ENCODE data around the gene SPCS1. TPM values are rescaled to one million over a fixed set of nuclear protein-coding genes. Genes with fewer than 3 reads are reported as not detected.
"Not testable (repeated sequence)": the region's sequence is repeated elsewhere in the genome, so short reads cannot be mapped to it uniquely, and the experiment has no call there.

SPCS1 gene
- polyA plus RNA-seq, result 100 to 1,000 TPM; 261 to 411 (median 304) TPM

DNA sequence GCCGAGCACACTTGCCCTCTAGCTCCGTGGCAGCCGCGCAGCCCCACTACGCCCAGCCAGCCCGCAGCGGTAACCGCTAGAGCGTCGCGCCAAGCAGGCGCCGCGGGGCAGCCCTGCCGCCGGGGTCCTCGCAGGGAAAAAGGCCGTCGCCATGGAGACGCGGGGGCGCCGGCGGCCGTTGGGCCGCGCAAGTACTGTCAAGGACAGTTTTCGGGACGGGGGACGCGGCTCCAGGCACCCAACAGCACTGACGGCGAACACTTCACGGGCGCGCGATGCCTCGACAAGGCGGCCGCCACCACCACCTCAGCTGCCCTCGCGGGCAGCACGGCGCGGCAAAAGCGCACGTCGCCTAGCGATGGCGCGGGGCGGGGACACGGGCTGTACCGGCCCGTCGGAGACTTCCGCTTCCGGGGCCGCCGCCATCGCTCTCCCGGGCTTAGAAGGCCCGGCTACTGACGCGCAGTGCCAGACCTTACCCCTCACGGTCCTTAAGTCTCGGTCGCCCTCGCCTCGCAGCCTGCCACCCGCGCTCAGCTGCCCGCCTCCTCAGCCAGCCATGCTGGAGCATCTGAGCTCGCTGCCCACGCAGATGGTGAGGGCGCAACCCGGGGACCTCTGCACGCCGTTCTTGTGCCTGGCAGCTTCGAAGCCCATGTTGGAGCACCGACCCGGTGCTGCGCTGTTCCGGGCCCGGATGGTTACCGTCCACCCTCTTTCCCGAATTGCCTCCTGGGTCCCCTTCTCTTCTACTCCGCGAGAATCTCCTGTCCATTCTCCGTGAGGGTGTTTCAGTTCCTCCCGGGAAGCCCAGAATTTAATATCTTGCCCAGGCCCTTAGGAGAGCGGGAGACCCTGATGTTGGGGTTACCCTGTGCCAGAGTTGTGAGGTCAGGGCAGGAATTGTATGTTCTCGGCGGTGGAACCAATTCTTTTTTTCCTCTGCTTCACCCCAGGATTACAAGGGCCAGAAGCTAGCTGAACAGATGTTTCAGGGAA lies at the start of gene SPCS1, which contains the start of gene GLT8D1:
SPCS1 (plus strand) TSS at position 419 of the 999 bp plus-strand sequence; CDS start at position 560, 141 bp downstream.
GLT8D1 (minus strand) TSS at position 104 of the 999 bp plus-strand sequence. CDS start 5,331 bp downstream, outside the sequence.
- peak within 1 kb of the TSS; percentile 91 to 97 (median 95) for H3K27ac Mint-ChIP-seq
- DNase-seq, result peak; percentile 89 to 91 (median 91)
- H3K27me3 Mint-ChIP-seq (ENCODE audit: low read depth in 3 of 3), result peaks cover 0 to 3% (median 0%) of the 10 kb centered on the region in 3 donors
- H3K4me1 Mint-ChIP-seq, result peaks cover 34 to 39% of the 10 kb centered on the region in 2 donors
- peak within 1 kb of the TSS; percentile 93 to 95 (median 94) for H3K4me3 Mint-ChIP-seq
- H3K9me3 Mint-ChIP-seq, result no peaks in the 10 kb centered on the region
- H3K36me3 Mint-ChIP-seq, result no peaks in the 10 kb centered on the region

DNA sequence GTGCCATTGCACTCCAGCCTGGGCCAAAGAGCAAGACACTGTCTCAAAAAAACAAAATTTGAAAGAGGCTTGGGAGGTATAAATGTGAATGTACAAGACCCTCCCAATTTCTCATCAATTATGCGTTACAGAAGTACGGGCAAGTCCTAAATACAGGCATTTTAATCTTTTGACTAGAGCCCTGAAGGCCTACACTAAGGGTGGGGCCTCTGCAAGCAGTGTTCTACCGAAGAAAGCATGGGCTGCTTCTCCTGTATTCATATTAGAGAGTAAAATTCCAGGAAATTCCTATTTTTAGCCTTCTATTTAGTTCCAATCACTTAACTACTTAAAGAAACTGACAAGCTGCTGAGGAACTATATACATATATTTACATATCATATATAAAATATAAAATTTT lies 45.9 kb upstream of the SPCS1 start:
- Mint-ChIP-seq H3K27me3 (ENCODE audit: low read depth in 3 of 3) (no peaks in the 10 kb centered on the region), H3K4me3 (no peak overlapping the region), H3K9me3 (no peaks in the 10 kb centered on the region), H3K4me1 (peaks cover 0 to 4% of the 10 kb centered on the region in 2 donors), H3K36me3 (peaks cover 19 to 41% (median 22%) of the 10 kb centered on the region in 3 donors), H3K27ac (no peak overlapping the region)
- no peak for DNase-seq

DNA sequence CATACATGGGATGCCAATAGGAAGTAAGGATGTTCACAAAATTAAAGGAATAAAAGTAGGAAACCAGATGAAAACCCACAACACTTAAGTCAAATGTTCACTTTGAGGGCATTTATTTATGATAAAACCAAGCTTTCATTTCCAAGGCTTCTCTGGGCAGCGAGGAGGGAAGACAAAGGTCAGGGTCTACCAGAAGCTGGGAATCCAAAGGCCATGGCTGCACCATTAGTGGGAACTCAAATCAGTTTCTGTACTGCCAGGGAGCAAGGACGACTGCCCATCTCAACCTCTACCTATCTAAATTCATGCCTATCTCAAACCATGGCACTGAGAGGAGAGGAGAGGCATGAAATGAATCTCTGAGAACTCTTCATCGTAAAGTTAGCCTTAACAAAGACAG lies 42.8 kb upstream of the SPCS1 start:
- Mint-ChIP-seq H3K4me1 (peaks cover 0 to 4% of the 10 kb centered on the region in 2 donors), H3K27ac (no peak overlapping the region), H3K36me3 (peaks cover 13 to 35% (median 16%) of the 10 kb centered on the region in 3 donors), H3K4me3 (no peak overlapping the region), H3K9me3 (no peaks in the 10 kb centered on the region), H3K27me3 (ENCODE audit: low read depth in 3 of 3) (no peaks in the 10 kb centered on the region)
- no peak for DNase-seq

DNA sequence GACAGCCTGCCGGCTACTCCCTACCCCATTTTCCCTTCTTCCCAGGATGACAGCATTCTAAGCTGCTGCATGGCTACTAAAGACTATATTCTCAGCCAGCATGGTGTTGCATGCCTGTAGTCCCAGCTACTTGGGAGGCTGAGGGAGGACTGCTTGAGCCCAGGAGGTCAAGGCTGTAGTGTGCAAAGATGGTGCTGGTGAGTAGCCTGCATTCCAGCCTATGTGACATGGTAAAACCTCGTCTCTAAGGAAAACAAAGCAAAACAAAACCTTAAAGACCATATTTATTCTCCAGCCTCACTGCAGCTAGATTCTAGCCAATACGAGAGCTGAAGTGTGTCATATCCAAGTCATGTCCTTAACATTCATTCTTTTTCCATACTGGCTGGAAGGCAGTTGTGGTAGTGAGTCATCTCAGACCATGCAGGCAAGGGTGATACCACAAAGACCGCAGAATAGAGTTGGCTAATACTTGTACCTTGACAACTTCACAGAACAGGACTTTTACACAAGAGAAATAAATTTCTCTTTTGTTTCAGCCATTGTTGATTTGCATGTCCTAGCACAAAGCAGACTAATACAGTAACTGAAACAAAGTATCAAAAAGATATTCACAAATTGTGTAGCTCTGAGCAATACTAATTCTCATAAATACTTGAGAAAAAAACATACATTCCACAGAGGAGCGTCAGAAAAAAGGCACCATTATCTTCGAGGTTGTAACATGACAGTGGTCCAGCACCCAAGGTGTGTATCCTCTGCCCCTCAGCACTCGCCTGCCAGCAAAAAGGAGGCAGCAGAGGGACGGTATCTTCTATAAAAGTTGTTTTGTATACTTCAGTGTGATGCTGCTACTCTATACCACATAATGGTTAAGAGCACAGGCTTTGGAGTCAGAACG lies 35.0 kb upstream of the SPCS1 start:
- H3K4me1 Mint-ChIP-seq, result peaks cover 23 to 31% of the 10 kb centered on the region in 2 donors
- H3K4me3 Mint-ChIP-seq, result peak overlapping the region in 4 of 5 donors; percentile 13 to 69 (median 57)
- H3K27me3 Mint-ChIP-seq (ENCODE audit: low read depth in 3 of 3), result no peaks in the 10 kb centered on the region
- peak overlapping the region; percentile 54 to 91 (median 84) for H3K27ac Mint-ChIP-seq
- H3K36me3 Mint-ChIP-seq, result peaks cover 4 to 26% (median 12%) of the 10 kb centered on the region in 3 donors
- H3K9me3 Mint-ChIP-seq, result peaks cover 0 to 1% (median 0%) of the 10 kb centered on the region in 6 donors
- DNase-seq, result peak in 2 of 3 donors; percentile 19 to 40

DNA sequence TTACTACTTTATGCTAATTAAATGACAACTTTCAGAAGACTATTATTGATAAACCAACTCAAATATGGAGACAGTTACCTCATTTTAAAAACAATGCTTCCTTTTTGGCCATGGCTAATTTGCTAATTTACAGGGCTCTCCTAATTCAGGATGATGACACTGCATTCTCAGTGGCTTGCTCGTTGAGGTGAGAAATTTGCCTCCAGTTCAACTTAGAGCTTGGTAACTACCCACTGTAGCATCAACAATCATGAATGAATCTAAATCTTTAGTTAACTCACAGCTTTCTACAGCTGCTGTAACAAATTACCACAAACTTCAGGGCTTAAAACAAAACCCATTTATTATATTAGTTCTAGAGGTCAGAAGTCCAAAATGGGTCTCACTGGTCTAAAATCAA lies 34.2 kb upstream of the SPCS1 start:
- peak overlapping the region; percentile 22 to 91 (median 73) for H3K27ac Mint-ChIP-seq
- DNase-seq, result no peak
- H3K9me3 Mint-ChIP-seq, result peaks cover 0 to 1% (median 0%) of the 10 kb centered on the region in 6 donors
- peak overlapping the region in 1 of 5 donors; percentile 69 for H3K4me3 Mint-ChIP-seq
- peaks cover 23 to 31% of the 10 kb centered on the region in 2 donors for H3K4me1 Mint-ChIP-seq
- H3K36me3 Mint-ChIP-seq, result peaks cover 11 to 32% (median 17%) of the 10 kb centered on the region in 3 donors
- no peaks in the 10 kb centered on the region for H3K27me3 Mint-ChIP-seq (ENCODE audit: low read depth in 3 of 3)

DNA sequence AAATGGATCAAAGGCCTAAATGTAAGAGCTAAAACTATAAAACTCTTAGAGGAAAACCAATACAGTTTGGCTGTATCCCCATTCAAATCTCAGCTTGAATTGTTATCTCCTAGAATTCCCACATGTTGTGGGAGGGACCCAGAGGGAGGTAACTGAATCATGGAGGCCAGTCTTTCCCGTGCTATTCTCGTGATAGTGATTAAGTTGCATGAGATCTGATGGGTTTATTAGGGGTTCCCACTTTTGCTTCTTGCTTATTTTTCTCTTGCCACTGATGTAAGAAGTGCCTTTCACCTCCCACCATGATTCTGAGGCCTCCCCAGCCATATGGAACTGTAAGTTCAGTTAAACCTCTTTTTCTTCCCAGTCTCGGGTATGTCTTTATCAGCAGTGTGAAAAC lies 29.7 kb upstream of the SPCS1 start:
- H3K9me3 Mint-ChIP-seq; H3K4me3 Mint-ChIP-seq; DNase-seq; H3K27me3 Mint-ChIP-seq (ENCODE audit: low read depth in 3 of 3): not testable (repeated sequence)
- Mint-ChIP-seq H3K27ac (peak overlapping the region in 1 of 6 donors; percentile 20), H3K36me3 (peaks cover 28 to 40% (median 32%) of the 10 kb centered on the region in 3 donors), H3K4me1 (peaks cover 17 to 23% of the 10 kb centered on the region in 2 donors)

DNA sequence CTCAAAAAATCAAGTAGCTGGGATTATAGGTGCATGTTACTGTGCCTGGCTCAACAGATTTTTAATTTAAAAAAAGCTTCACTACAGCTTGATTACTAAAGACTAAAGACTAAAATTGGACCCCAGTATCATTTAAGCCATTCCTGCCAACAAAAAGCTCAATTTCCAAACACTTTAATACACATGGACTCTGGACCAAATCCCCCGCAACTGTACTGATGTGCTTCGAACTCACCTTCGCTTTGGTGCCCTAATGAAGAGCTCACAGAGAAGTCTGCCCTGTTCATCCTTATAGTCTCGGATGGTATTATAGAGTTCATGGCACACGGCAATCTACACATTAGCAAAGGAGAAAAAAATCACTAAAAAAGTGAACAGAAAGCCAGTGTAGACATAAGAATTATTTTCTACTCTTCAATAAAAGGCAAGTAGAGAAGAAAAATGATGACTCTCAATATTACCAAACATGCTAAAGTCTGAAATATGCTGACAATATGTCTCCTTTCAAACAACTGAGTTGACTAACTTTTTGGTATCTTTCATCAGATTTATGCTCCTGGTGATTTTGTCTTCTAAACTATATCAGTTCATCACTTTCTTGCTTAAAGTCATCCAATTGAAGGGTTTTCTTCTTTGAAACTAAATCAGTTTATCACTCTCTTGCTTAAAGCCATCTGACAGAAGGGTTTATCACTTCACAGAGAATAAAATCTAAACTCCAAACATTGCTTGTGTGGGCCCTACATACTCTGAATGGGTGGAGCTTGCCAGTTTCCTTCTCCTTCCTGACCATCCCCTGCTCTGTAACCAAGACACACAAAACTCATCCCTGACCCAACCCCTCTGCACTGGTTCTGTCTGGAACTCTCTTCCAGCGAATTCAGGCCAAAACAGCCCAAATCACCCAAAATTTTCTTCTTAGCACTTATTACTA lies 27.4 kb upstream of the SPCS1 start:
- H3K36me3 Mint-ChIP-seq, result peaks cover 26 to 35% (median 28%) of the 10 kb centered on the region in 3 donors

DNA sequence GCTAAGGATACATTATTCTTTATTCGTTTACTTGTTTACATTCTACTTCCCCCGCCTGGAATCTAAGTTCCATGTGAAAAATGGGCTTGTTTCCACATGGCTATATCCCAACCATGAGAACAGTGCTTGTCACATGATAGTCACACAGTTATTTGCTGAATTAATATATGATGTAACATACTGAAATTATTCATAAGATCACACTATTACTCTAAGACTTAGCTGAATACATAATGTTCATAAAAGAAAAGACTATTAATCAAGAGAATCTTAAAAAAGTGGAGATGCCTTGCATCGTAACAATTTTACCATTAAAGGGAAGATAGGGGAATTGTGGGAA lies 26.7 kb upstream of the SPCS1 start:
- Mint-ChIP-seq H3K9me3 (no peaks in the 10 kb centered on the region), H3K4me3 (no peak overlapping the region), H3K36me3 (peaks cover 26 to 35% (median 28%) of the 10 kb centered on the region in 3 donors), H3K4me1 (peaks cover 23 to 29% of the 10 kb centered on the region in 2 donors), H3K27me3 (ENCODE audit: low read depth in 3 of 3) (peaks cover 0 to 2% (median 0%) of the 10 kb centered on the region in 3 donors), H3K27ac (peak overlapping the region in 2 of 6 donors; percentile 1 to 47)
- DNase-seq, result no peak

More for the DNA sequence above, 27.4 kb upstream of the SPCS1 start:
- no peak for DNase-seq
- no peak overlapping the region for H3K4me3 Mint-ChIP-seq
- peak overlapping the region in 2 of 6 donors; percentile 37 to 53 for H3K27ac Mint-ChIP-seq
- peaks cover 18 to 25% of the 10 kb centered on the region in 2 donors for H3K4me1 Mint-ChIP-seq
- no peaks in the 10 kb centered on the region for H3K9me3 Mint-ChIP-seq
- H3K27me3 Mint-ChIP-seq (ENCODE audit: low read depth in 3 of 3), result peaks cover 0 to 2% (median 0%) of the 10 kb centered on the region in 3 donors

DNA sequence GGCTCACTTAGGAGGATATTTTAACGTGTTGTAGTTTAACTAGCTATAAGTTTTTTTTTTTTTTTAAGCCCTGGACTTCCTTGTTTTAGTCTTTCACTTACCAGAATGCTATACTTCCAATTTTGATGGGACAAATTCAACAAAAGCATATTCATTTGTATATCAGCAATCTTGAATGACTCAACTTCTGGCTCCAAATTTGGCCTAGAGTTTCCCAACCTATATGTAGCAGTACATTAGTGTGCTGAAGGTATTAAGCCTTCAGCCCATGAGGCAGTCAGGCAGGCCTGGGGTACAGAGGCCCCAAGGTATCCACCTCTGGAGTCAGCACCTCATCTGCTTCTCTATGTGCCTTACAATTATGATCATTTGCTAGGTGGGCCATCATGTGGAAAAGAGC lies 26.1 kb upstream of the SPCS1 start:
- Mint-ChIP-seq H3K4me1 (peaks cover 29 to 35% of the 10 kb centered on the region in 2 donors), H3K27me3 (ENCODE audit: low read depth in 3 of 3) (peaks cover 0 to 2% (median 0%) of the 10 kb centered on the region in 3 donors), H3K4me3 (no peak overlapping the region), H3K27ac (peak overlapping the region in 4 of 6 donors; percentile 54 to 80 (median 60)), H3K36me3 (peaks cover 26 to 35% (median 28%) of the 10 kb centered on the region in 3 donors), H3K9me3 (no peaks in the 10 kb centered on the region)
- no peak for DNase-seq

DNA sequence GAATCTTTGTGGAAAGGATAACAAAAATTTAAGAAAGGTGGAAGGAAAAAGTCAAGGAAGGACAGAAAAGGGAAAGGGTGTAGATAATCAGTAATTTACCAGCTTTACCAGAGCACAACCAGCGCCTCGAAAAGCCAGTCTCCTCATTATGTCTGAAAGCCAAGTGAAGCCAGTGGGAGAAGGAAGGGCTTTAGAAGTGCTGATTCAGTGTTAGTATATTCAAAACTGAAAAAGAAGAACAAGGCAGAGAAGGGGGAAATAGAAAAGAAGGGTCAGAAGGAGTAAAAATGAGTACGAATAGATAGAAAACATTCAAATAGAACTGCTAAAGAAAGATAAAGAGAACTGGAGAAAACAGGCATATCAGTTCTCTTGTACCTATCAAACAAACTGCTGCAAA lies 24.3 kb upstream of the SPCS1 start:
- Mint-ChIP-seq H3K4me1 (peaks cover 39 to 50% of the 10 kb centered on the region in 2 donors), H3K27ac (peak overlapping the region; percentile 7 to 71 (median 56)), H3K27me3 (ENCODE audit: low read depth in 3 of 3) (peaks cover 5 to 12% (median 7%) of the 10 kb centered on the region in 3 donors), H3K36me3 (peaks cover 18 to 21% (median 18%) of the 10 kb centered on the region in 3 donors), H3K9me3 (no peaks in the 10 kb centered on the region), H3K4me3 (peak overlapping the region in 1 of 5 donors; percentile 18)
- no peak for DNase-seq

DNA sequence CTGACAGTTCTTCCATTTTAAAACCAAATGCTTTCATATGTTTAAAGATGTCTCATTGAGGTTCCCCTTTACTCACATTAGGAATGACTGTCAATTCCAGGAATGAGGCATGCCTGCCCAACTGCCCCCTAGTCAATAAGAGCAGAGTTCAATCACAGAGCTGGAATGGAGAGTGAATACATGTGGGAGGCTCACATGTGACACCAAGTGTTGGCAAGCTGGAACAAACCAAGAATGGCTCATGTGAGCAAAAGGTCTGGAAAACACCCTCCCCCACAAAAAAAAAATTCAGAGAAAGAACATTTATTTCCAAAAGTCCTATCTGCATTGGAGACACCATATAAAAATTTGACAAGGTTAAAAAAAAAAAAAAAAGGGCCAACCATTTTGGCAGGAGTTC lies 23.9 kb upstream of the SPCS1 start:
- H3K36me3 Mint-ChIP-seq, result peaks cover 14 to 17% (median 14%) of the 10 kb centered on the region in 3 donors
- H3K4me3 Mint-ChIP-seq, result no peak overlapping the region
- H3K27ac Mint-ChIP-seq, result peak overlapping the region; percentile 17 to 71 (median 56)
- no peak for DNase-seq
- peaks cover 5 to 12% (median 7%) of the 10 kb centered on the region in 3 donors for H3K27me3 Mint-ChIP-seq (ENCODE audit: low read depth in 3 of 3)
- no peaks in the 10 kb centered on the region for H3K9me3 Mint-ChIP-seq
- peaks cover 42 to 55% of the 10 kb centered on the region in 2 donors for H3K4me1 Mint-ChIP-seq

DNA sequence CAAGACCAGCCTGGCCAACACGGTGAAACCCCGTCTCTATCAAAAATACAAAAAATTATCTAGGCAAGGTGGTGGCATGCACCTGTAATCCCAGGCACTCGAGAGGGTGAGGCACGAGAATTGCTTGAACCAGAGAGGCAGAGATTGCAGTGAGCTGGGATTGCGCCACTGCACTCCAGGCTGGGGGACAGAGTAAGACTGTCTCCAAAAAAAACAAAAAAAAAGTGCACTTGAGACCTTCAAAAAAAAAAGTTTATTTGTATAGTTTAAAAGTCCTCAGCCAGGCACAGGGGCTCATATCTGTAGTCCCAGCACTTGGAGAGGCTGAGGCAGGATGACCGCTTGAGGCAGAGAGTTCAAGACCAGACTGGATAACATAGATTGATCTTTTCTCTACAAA lies 22.3 kb upstream of the SPCS1 start:
- no peaks in the 10 kb centered on the region for H3K9me3 Mint-ChIP-seq
- H3K36me3 Mint-ChIP-seq, result peaks cover 5 to 17% (median 12%) of the 10 kb centered on the region in 3 donors

More for the DNA sequence above, 22.3 kb upstream of the SPCS1 start:
- peaks cover 44 to 59% of the 10 kb centered on the region in 2 donors for H3K4me1 Mint-ChIP-seq
- DNase-seq, result no peak
- H3K4me3 Mint-ChIP-seq, result peak overlapping the region in 2 of 5 donors; percentile 14 to 38
- H3K27ac Mint-ChIP-seq, result peak overlapping the region; percentile 45 to 99 (median 96)
- peaks cover 5 to 12% (median 7%) of the 10 kb centered on the region in 3 donors for H3K27me3 Mint-ChIP-seq (ENCODE audit: low read depth in 3 of 3)
